Measurements from ENCODE around the gene APOF. TPM values are rescaled to one million over a fixed set of nuclear protein-coding genes. Genes with fewer than 3 reads are reported as not detected.

Gene APOF, protein sequence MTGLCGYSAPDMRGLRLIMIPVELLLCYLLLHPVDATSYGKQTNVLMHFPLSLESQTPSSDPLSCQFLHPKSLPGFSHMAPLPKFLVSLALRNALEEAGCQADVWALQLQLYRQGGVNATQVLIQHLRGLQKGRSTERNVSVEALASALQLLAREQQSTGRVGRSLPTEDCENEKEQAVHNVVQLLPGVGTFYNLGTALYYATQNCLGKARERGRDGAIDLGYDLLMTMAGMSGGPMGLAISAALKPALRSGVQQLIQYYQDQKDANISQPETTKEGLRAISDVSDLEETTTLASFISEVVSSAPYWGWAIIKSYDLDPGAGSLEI
- 1.7 and 3.3 TPM in 2 replicates for total RNA-seq (2016; rRNA removed; fragmentation: Illumina TruSeq; extraction: Trizol)
- 0.35 and 0.81 TPM in 2 replicates for total RNA-seq (2016; cell fraction: cytosol; rRNA removed; fragmentation: Illumina TruSeq; extraction: Trizol; ENCODE audit: low read depth)
- total RNA-seq (2016; cell fraction: insoluble cytoplasmic fraction; rRNA removed; fragmentation: Illumina TruSeq; extraction: Trizol) = 1.7 and 3.4 TPM in 2 replicates
- 1.1 and 1.3 TPM in 2 replicates for total RNA-seq (2016; cell fraction: membrane; rRNA removed; fragmentation: Illumina TruSeq; extraction: Trizol)
- total RNA-seq (2016; cell fraction: nucleus; rRNA removed; fragmentation: Illumina TruSeq; extraction: Trizol) = 2.1 and 2.8 TPM in 2 replicates
- 23.9 and 27.5 TPM in 2 replicates for polyA plus RNA-seq (2011; rRNA removed)
- 19.0 and 25.8 TPM in 2 replicates for polyA plus RNA-seq (2011; cell fraction: cytosol; rRNA removed)
- 10.5 and 14.9 TPM in 2 replicates for polyA plus RNA-seq (2011; cell fraction: nucleus; rRNA removed)
- polyA plus RNA-seq (2012) = 8.7 and 19.1 TPM in 2 replicates
- 0.36 TPM in 2 replicates for polyA plus RNA-seq (2016; cell fraction: cytosol; fragmentation: Illumina TruSeq; extraction: Trizol; ENCODE audit: low read depth)
- 1.2 and 1.4 TPM in 2 replicates for polyA plus RNA-seq (2016; cell fraction: insoluble cytoplasmic fraction; fragmentation: Illumina TruSeq; extraction: Trizol; ENCODE audit: low read depth)
- 0.80 and 0.83 TPM in 2 replicates for polyA plus RNA-seq (2016; cell fraction: membrane; fragmentation: Illumina TruSeq; extraction: Trizol; ENCODE audit: low read depth)
- polyA plus RNA-seq (2016; cell fraction: nucleus; fragmentation: Illumina TruSeq; extraction: Trizol; ENCODE audit: insufficient read depth, low read depth) = 3.9 and 5.0 TPM in 2 replicates
- polyA minus RNA-seq (2011; rRNA and poly(A)+ RNA removed; ENCODE audit: low replicate concordance) = 29.3 TPM in 1 of 2 replicates, not detected in the other
- 6.4 and 11.9 TPM in 2 replicates for polyA minus RNA-seq (2011; cell fraction: cytosol; rRNA and poly(A)+ RNA removed)
- polyA minus RNA-seq (2011; cell fraction: nucleus; rRNA and poly(A)+ RNA removed) = 8.0 and 11.3 TPM in 2 replicates
- percentile 63 among the genes with signal in this experiment for Bru-seq, nascent RNA
- percentile 77 among the genes with signal in this experiment for BruChase-seq, experiment 1, labeled RNA remaining after a 6-hour chase
- percentile 61 among the genes with signal in this experiment for BruChase-seq, experiment 2, labeled RNA remaining after a 2-hour chase
- long read RNA-seq, experiment 1, transcript APOF-201 (2 exons, 1,715 nt) = major isoform, 18 of 21 reads
- long read RNA-seq, experiment 1, partial matches to known transcripts = 0 of 21 reads
- long read RNA-seq, experiment 1, other reads (novel, unspliced or antisense) = 3 of 21 reads
- long read RNA-seq, experiment 2, partial matches to known transcripts = 2 of 12 reads
- long read RNA-seq, experiment 2, other reads (novel, unspliced or antisense) = 6 of 12 reads

DNA sequence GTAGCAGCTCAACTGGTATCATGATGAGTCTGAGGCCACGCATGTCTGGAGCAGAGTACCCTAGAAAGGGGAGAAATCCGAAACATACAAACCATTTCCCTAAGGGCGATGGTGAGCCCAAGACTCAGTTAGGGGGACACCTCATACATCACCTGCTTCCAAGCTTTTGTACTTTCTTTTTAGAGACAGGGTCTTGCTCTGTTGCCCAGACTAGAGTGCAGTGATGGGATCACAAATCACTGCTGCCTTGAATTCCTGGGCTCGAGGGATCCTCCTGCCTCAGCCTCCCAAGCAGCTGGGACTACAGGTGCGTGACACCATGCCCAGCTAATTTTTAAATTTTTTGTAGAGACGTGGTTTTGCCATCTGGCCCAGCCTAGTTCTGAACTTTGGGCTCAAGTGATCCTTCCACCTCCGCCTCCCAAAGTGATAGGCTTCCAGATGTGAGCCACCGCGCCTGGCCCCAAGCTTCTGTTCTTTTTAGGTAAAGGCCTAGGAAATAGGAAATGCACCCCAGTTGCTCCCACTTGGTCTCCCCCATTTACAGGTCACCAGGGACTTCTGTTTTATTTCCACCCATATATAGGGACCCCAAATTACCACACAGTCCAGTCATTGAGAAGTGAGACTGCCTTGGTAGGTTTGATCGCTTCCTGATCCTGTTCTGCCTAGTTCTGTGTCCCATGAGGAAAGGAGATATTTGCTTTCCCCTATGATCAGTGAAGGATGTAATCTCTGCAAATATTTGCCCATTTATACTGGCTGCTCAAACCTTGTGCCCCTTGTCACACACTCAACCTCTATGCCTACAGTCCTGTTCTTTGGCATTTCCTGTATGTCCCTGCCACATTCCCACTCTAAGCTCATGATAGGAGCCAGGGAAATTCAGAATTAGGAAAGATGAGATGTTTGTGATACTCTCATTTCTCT is at the start of gene APOF:
Gene APOF (minus strand): TSS at position 728 of the 930 bp plus-strand sequence. CDS start 112 bp downstream, at position 616.
- H2AFZ ChIP-seq (ENCODE audit: low read length) = no peak within 1 kb of the TSS
- WGBS (ENCODE audit: low lambda C conversion rate) = 44% methylated on average over 10 of the region's 10 CpGs
- H4K20me1 ChIP-seq (ENCODE audit: insufficient read depth, low read length) = no peaks in the 10 kb centered on the region
- peak within 1 kb of the TSS; percentile 83 for H3K27ac ChIP-seq (ENCODE audit: extremely low read length, insufficient read depth, low read length)
- H3K4me1 ChIP-seq (ENCODE audit: insufficient read depth, low read length) = peaks cover 85% of the 10 kb centered on the region
- H3K27me3 ChIP-seq (ENCODE audit: control insufficient read depth in 1 of 2, insufficient read depth in 2 of 2, low read length in 2 of 2) = no peaks in the 10 kb centered on the region
- no peaks in the 10 kb centered on the region for H3K36me3 ChIP-seq (replicated peaks in 1 of 2; ENCODE audit: control insufficient read depth in 1 of 2, insufficient read depth in 2 of 2, low read length in 2 of 2)
- H3K9ac ChIP-seq (ENCODE audit: insufficient read depth, low read depth, low read length) = peak within 1 kb of the TSS; percentile 62
- H3K4me3 ChIP-seq (replicated peaks in 1 of 3; ENCODE audit: insufficient read depth in 1 of 3, low read depth in 2 of 3, low read length in 3 of 3) = peak within 1 kb of the TSS; percentile 65 to 94 (median 83)
- in situ Hi-C loops (cut with HindIII; ENCODE audit: extremely low pct_ligation_motif_present, low pct_unique_long_range_greater_than_20kb) = no loop called here
- ATAC-seq (peak; percentile 55), FAIRE-seq (peak; percentile 91), DNase-seq (ENCODE audit: low spot score) (peak; percentile 92)
- CTCF ChIA-PET (ENCODE audit: low intra/inter-chr PET ratio, low total read pairs) = no interaction called here
- TSS peak; percentile 44 for BruUV-seq (replicated peaks)
- no peaks in the 10 kb centered on the region for H3K9me3 ChIP-seq (ENCODE audit: low read length)
- POLR2A ChIA-PET = interaction anchor here (0.5 to 7.9 kb wide), 16 partner anchors 13 to 140 kb away, joined by 3 to 81 read pairs (median 4); partner anchors contain the start of genes CNPY2, GLS2, IL23A and PAN2
- intact Hi-C loops (cut with micrococcal nuclease; ENCODE audit: unreplicated experiment) = loop anchor here (1.0 kb wide), 1 partner anchor 86 kb away; no protein-coding TSS in a partner anchor
- peak within 1 kb of the TSS; percentile 81 for H3K4me2 ChIP-seq (ENCODE audit: low read depth, low read length)
- peaks cover 21% of the 10 kb centered on the region for H3K79me2 ChIP-seq (ENCODE audit: insufficient read depth, low read length)
- TF ChIP-seq ZNF652 (CRISPR knock-in tag; IDR thresholded peaks at IDR 0.05; ENCODE audit: borderline replicate concordance, low read depth) (0 out of 2 replicates have a peak, but pooled peaks have one; percentile 9), ZHX1 (CRISPR knock-in tag; IDR thresholded peaks at IDR 0.05; ENCODE audit: low read depth) (no peak), PHF21A (CRISPR knock-in tag; IDR thresholded peaks at IDR 0.05) (peak; percentile 83), ELF3 (CRISPR knock-in tag; IDR thresholded peaks at IDR 0.05) (peak; percentile 90), LCORL (IDR thresholded peaks at IDR 0.05) (no peak), LCORL (CRISPR knock-in tag; IDR thresholded peaks at IDR 0.05) (peak; percentile 77; the same call in 1 of the 2 replicates)
- TF ChIP-seq, protein P1, sequence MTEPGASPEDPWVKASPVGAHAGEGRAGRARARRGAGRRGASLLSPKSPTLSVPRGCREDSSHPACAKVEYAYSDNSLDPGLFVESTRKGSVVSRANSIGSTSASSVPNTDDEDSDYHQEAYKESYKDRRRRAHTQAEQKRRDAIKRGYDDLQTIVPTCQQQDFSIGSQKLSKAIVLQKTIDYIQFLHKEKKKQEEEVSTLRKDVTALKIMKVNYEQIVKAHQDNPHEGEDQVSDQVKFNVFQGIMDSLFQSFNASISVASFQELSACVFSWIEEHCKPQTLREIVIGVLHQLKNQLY (CRISPR knock-in tag; IDR thresholded peaks at IDR 0.05) = peak; percentile 20; the same call in 1 of the 2 replicates
